ENCODE data around the gene PRM1. TPM values are rescaled to one million over a fixed set of nuclear protein-coding genes. Genes with fewer than 3 reads are reported as not detected.
A peak's percentile ranks its signal among the peaks of the same experiment; 100 is the strongest.
"Not testable (repeated sequence)": the region's sequence is repeated elsewhere in the genome, so short reads cannot be mapped to it uniquely, and the experiment has no call there.

The PRM1 gene
- total and polyA plus RNA-seq, 2 donors, result not detected

- 9% methylated on average over 19 of the region's 19 CpGs for WGBS
- no peaks in the 10 kb centered on the region for H3K4me1 ChIP-seq (ENCODE audit: insufficient read depth)
- DNase-seq (ENCODE audit: extremely low spot score), result peak; percentile 47
- no peak overlapping the region for H3K4me3 ChIP-seq (ENCODE audit: low read depth, low read length)
- no peak overlapping the region for H3K27ac ChIP-seq (ENCODE audit: low read depth)
- no peaks in the 10 kb centered on the region for H3K36me3 ChIP-seq (ENCODE audit: insufficient read depth)
These were observed 16.5 kb upstream of the PRM1 start for GRCh38 chr16:11297492-11298142.

- no peaks in the 10 kb centered on the region for H3K4me1 ChIP-seq (ENCODE audit: insufficient read depth)
- 35% methylated on average over 10 of the region's 10 CpGs for WGBS
- no peaks in the 10 kb centered on the region for H3K36me3 ChIP-seq (ENCODE audit: insufficient read depth)
- peak; percentile 69 for DNase-seq (ENCODE audit: extremely low spot score)
- no peak overlapping the region for H3K27ac ChIP-seq (ENCODE audit: low read depth)
- H3K4me3 ChIP-seq (ENCODE audit: low read depth, low read length), result no peak overlapping the region
These were observed 15.8 kb upstream of the PRM1 start for GRCh38 chr16:11296706-11297491.

GRCh38 chr16:11296351-11296705 lies 15.2 kb upstream of the PRM1 start:
- no peak for DNase-seq (ENCODE audit: extremely low spot score)
- Histone ChIP-seq H3K4me1 (ENCODE audit: insufficient read depth) (no peaks in the 10 kb centered on the region), H3K27ac (ENCODE audit: low read depth) (no peak overlapping the region), H3K4me3 (ENCODE audit: low read depth, low read length) (no peak overlapping the region), H3K36me3 (ENCODE audit: insufficient read depth) (no peaks in the 10 kb centered on the region)
- 80% methylated on average over 3 of the region's 3 CpGs for WGBS

GRCh38 chr16:11295672-11296071 lies 14.5 kb upstream of the PRM1 start:
- WGBS, result 93% methylated on average over 4 of the region's 4 CpGs
- DNase-seq (ENCODE audit: extremely low spot score), result no peak
- H3K36me3 ChIP-seq (ENCODE audit: insufficient read depth), result no peaks in the 10 kb centered on the region
- no peak overlapping the region for H3K27ac ChIP-seq (ENCODE audit: low read depth)
- no peaks in the 10 kb centered on the region for H3K4me1 ChIP-seq (ENCODE audit: insufficient read depth)
- H3K4me3 ChIP-seq (ENCODE audit: low read depth, low read length), result no peak overlapping the region

GRCh38 chr16:11292076-11292748 lies 11.1 kb upstream of the PRM1 start:
- Histone ChIP-seq H3K36me3 (ENCODE audit: insufficient read depth) (no peaks in the 10 kb centered on the region), H3K27ac (ENCODE audit: low read depth) (no peak overlapping the region), H3K4me1 (ENCODE audit: insufficient read depth) (no peaks in the 10 kb centered on the region), H3K4me3 (ENCODE audit: low read depth, low read length) (no peak overlapping the region)
- 93% methylated on average over 7 of the region's 7 CpGs for WGBS
- DNase-seq (ENCODE audit: extremely low spot score), result no peak

- 62% methylated on average over 10 of the region's 10 CpGs for WGBS
- no peak overlapping the region for H3K4me3 ChIP-seq (ENCODE audit: low read depth, low read length)
- no peak for DNase-seq (ENCODE audit: extremely low spot score)
- H3K36me3 ChIP-seq (ENCODE audit: insufficient read depth), result no peaks in the 10 kb centered on the region
- H3K4me1 ChIP-seq (ENCODE audit: insufficient read depth), result no peaks in the 10 kb centered on the region
- H3K27ac ChIP-seq (ENCODE audit: low read depth), result no peak overlapping the region
These were observed 10.1 kb upstream of the PRM1 start for GRCh38 chr16:11291091-11291703.

GRCh38 chr16:11290102-11290893 lies 9.2 kb upstream of the PRM1 start:
- no peak overlapping the region for H3K4me3 ChIP-seq (ENCODE audit: low read depth, low read length)
- H3K36me3 ChIP-seq (ENCODE audit: insufficient read depth), result no peaks in the 10 kb centered on the region
- 93% methylated on average over 8 of the region's 8 CpGs for WGBS
- no peak overlapping the region for H3K27ac ChIP-seq (ENCODE audit: low read depth)
- no peak for DNase-seq (ENCODE audit: extremely low spot score)
- no peaks in the 10 kb centered on the region for H3K4me1 ChIP-seq (ENCODE audit: insufficient read depth)

GRCh38 chr16:11289696-11290095 lies 8.6 kb upstream of the PRM1 start:
- DNase-seq (ENCODE audit: extremely low spot score); H3K36me3 ChIP-seq (ENCODE audit: insufficient read depth); H3K4me3 ChIP-seq (ENCODE audit: low read depth, low read length); H3K4me1 ChIP-seq (ENCODE audit: insufficient read depth); H3K27ac ChIP-seq (ENCODE audit: low read depth): not testable (repeated sequence)
- 96% methylated on average over 4 of the region's 4 CpGs for WGBS

GRCh38 chr16:11289202-11289601 lies 8.1 kb upstream of the PRM1 start:
- Histone ChIP-seq H3K4me1 (ENCODE audit: insufficient read depth) (no peaks in the 10 kb centered on the region), H3K4me3 (ENCODE audit: low read depth, low read length) (no peak overlapping the region), H3K36me3 (ENCODE audit: insufficient read depth) (no peaks in the 10 kb centered on the region), H3K27ac (ENCODE audit: low read depth) (no peak overlapping the region)
- DNase-seq (ENCODE audit: extremely low spot score), result no peak
- WGBS, result 96% methylated on average over 2 of the region's 2 CpGs

GRCh38 chr16:11285842-11286241 lies 4.7 kb upstream of the PRM1 start:
- Histone ChIP-seq H3K27ac (ENCODE audit: low read depth) (no peak overlapping the region), H3K4me3 (ENCODE audit: low read depth, low read length) (no peak overlapping the region), H3K4me1 (ENCODE audit: insufficient read depth) (no peaks in the 10 kb centered on the region), H3K36me3 (ENCODE audit: insufficient read depth) (no peaks in the 10 kb centered on the region)
- 82% methylated on average over 2 of the region's 2 CpGs for WGBS
- DNase-seq (ENCODE audit: extremely low spot score), result no peak

GRCh38 chr16:11283820-11284248 lies 2.7 kb upstream of the PRM1 start:
- WGBS, result 44% methylated on average over 4 of the region's 4 CpGs
- Histone ChIP-seq H3K36me3 (ENCODE audit: insufficient read depth) (no peaks in the 10 kb centered on the region), H3K4me1 (ENCODE audit: insufficient read depth) (no peaks in the 10 kb centered on the region), H3K27ac (ENCODE audit: low read depth) (no peak overlapping the region), H3K4me3 (ENCODE audit: low read depth, low read length) (no peak overlapping the region)
- no peak for DNase-seq (ENCODE audit: extremely low spot score)

GRCh38 chr16:11278681-11279628 lies 2.2 kb downstream of the PRM1 start:
- DNase-seq (ENCODE audit: extremely low spot score), result no peak
- H3K4me1 ChIP-seq (ENCODE audit: insufficient read depth), result no peaks in the 10 kb centered on the region
- no peaks in the 10 kb centered on the region for H3K36me3 ChIP-seq (ENCODE audit: insufficient read depth)
- no peak overlapping the region for H3K27ac ChIP-seq (ENCODE audit: low read depth)
- 86% methylated on average over 7 of the region's 7 CpGs for WGBS
- H3K4me3 ChIP-seq (ENCODE audit: low read depth, low read length), result no peak overlapping the region
